Fibroblast of skin of left biceps (primary cell): ENCODE results near the gene CCDC18.
A peak's percentile ranks its signal among the peaks of the same experiment; 100 is the strongest.
"Not testable (repeated sequence)": the region's sequence is repeated elsewhere in the genome, so short reads cannot be mapped to it uniquely, and the experiment has no call there.

ENCODE experiments used
- DNase-seq, 2 experiments: peaks; one replicate each; pipeline ENCODE4 v3.0.0-alpha.2; 2013; ENCODE audit warnings: low read depth in 2 of 2

CCDC18 gene

GRCh38 chr1:93171549-93172034, 8.9 kb upstream of the CCDC18 start:
- no peak for DNase-seq

GRCh38 chr1:93172778-93173177, 7.7 kb upstream of the CCDC18 start:
- no peak for DNase-seq

DNA sequence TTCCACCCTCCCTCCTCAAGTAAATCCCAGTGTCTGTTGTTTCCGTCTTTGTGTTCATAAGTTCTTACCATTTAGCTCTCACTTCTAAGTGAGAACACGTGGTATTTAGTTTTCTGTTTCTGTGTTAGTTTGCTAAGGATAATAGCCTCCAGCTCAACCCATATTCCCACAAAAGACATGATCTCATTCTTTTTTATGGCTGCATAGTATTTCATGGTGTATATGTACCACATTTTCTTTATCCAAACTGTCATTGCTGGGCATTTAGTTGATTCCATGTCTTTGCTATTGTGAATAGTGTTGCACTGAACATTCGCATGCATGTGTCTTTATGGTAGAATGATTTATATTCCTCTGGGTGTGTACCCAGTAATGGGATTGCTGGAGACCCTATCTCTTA, 5.9 kb upstream of the CCDC18 start:
- not testable (repeated sequence) for DNase-seq

- no peak for DNase-seq
Measured at GRCh38 chr1:93177991-93178390, 2.5 kb upstream of the CCDC18 start.

GRCh38 chr1:93178418-93178817, 2.1 kb upstream of the CCDC18 start:
- DNase-seq, result no peak

DNA sequence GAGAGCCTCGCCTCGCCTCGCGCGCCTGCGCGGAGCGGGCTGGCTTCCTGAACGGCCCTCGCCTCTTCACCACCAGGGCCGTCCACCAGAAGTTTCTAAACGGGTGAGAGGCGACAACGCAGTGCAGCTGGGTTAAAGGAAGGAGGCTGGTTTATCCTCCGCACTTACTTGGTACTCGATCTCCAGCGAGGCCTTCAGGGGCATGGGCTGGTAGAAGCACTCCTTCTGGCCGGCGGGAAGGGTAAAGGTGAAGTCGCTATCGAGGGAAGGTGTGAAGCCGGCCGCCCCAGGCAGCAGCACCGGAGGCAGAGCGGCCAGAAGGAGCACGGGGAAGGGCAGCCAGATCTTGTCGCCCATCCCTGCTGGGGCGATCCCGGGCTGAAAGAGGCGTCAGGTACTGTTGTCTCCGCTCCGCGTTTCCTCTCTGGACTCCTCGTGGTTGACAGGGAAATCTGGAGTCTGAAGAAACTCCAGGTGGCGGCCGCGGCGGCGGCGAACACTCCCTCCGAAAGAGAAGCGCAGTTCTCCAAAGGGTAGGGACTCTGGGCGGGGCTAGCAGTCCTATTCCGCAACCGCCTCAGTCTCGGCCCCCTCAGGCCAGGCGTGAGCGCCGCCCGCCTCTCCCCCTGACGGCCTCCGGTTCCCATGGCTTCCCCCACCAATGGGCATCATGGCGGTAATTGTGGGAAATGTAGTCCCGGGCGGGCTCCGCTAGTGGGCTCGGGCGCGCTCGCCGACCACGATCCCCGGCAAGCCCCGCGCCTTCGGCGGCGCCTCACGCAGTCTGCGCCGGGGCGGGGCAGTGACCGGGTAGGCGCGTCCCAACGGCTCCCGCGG, 420 bp upstream of the CCDC18 start, which contains the start of gene TMED5:
Gene TMED5, minus strand, starts transcription at position 528 of the 837 bp plus-strand sequence. Its CDS starts 171 bp downstream, at position 357.
- DNase-seq, result peak; percentile 97 to 98

DNA sequence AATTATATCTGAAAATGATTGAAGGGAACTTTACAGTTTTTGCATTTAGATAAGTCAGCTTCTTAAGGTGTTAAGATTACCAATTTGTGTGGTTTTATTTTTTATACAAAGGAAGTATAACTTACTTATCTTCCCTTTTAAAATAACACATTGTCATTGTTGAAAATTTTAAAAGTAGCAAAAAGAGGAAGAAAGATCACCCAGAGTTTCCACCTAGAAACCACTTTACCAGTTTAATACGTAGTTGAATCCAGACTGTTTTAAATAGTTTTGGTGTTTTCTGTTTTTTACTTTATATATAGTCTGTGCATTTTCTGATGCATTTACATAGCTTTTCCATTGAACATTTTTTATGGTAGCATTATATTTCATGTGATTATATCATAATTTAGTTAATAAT, 6.1 kb downstream of the CCDC18 start:
- no peak for DNase-seq

DNA sequence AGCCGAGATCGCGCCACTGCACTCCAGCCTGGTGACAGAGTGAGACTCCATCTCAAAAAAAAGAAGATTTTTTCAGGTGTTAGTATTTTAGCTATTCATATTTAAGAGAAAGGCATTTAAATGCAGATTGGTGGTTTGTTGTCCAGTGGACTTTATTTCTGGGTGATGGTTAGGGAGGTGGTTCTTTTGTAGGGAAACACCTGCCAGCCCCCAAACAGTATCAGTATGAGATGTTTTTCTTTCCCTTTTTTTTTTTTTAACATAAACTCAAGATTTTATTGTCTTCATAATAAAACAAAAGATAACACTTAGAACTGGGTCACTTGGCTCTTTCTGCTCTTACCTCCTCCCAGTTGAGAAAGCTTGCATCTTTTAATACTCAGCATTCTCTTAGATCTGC, 9.9 kb downstream of the CCDC18 start:
- DNase-seq, result no peak

DNA sequence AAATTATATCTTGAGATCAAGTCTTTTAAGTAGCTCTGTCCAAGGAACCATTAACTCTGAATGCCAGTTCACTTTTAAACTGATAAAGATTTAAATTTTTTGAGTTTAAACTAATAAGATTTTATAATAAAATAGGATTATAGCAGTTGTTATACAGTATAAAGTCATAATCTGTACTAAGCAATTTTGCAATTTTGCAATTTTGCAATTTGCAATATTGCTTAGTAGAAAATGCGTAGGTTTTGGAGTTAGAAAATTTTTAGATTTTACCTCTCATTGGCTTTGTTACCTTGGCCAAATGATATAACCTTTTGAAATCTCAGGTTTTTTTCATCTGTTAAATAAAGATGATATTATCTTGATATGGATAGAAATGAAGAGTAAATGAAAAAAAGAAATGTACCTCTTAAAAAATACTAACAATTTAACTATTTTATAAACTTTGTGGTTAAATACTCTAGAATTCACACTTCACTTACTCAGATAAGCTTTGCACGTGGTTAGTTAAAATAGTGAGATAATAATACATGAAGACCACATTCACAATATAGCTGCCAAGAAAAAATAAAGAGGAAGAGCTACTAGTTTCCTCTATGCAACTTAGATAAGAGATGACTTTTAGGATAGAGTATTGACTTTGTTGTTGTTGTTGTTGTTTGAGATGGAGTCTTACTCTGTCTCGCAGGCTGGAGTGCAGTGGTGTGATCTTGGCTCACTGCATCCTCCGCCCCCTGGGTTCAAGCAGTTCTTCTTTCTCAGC, 13.9 kb downstream of the CCDC18 start:
- no peak for DNase-seq

- DNase-seq, result no peak
Measured at GRCh38 chr1:93196591-93196990, 16.1 kb downstream of the CCDC18 start.

DNA sequence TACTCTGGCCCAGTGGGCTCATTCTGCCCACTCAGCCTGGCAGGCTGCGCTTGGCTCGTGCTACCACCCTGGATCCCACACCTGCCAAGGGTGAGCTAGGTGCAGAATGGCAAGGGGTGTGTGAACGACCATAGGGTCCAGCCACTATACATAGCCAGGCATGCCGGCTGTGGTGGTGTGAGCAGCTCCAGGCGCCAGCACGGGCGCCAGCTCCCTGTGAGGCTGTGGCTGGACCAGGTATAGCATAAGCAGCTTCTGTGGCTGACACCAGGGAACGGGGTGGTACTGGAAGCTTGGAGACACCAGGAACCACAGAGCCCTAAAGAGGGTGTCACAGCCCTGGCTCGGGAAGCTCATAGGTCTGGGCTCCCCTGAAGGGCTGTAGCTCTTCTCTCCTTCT, 18.6 kb downstream of the CCDC18 start:
- no peak for DNase-seq

- no peak for DNase-seq
Measured at GRCh38 chr1:93200086-93200620, 19.6 kb downstream of the CCDC18 start.

- DNase-seq, result no peak
Measured at GRCh38 chr1:93200714-93201113, 20.2 kb downstream of the CCDC18 start.

GRCh38 chr1:93205892-93206566, 25.5 kb downstream of the CCDC18 start:
- DNase-seq, result no peak

GRCh38 chr1:93206567-93206954, 26.0 kb downstream of the CCDC18 start:
- no peak for DNase-seq

DNA sequence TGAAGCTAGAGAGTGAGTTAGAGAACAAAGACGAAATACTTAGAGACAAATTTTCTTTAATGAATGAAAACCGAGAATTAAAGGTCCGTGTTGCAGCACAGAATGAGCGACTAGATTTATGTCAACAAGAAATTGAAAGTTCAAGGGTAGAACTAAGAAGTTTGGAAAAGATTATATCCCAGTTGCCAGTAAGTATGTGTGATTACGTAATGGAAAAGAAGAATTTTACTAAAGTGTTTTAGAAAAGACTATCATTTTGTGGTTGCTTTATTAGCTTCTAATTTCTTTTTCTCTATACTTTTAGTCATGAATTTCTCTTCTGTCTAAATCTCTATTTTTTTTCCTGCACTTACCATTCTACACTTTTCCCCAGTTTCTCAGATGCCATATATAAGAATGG, 26.7 kb downstream of the CCDC18 start:
- DNase-seq, result no peak

DNA sequence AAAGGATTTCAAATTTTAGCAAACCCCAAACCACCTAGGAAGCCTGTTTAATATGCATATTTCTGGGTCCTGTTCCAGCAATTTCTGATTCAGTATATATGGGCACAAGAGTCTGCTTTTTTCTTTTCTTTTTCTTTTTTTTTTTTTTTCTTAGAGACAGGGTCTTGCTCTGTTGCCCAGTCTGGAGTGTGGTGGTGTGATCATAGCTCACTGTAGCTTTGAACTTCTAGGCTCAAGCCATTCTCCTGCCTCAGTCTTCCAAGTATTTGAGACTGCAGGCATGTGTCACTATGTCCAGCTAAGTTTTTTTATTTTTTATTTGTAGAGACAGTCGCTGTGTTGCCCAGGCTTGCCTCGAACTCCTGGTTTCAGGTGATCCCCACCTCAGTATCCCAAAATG, 34.8 kb downstream of the CCDC18 start:
- DNase-seq, result no peak

DNA sequence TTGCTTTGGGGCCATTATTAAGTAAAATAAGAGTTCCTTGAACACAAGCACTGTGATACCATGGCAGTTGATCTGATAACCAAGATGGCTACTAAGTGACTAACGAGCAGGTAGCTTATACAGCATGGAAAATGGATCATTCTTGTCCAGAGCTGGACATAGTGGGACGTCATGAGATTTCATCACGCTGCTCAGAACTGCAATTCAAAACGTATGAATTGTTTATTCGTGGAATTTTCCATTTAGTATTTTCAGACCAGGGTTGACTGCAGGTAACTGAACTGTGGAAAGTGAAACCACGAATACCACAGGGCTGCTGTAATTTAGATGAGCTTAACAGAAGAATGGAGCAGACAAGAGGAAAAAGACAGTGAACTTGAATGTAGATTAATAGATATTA, 38.9 kb downstream of the CCDC18 start:
- no peak for DNase-seq

DNA sequence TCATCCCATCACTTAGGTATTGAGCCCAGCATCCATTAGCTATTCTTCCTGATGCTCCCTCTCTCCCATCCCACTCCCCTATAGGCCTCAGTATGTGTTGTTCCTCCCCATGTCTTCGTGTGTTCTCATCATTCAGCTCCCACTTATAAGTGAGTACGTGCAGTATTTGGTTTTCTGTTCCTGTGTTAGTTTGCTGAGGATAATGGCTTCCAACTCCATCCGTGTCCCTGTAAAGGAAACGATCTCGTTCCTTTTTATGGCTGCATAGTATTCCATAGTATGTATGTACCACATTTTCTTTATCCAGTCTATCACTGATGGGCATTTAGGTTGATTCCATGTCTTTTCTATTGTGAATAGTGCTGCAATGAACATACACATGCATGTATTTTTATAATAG, 40.2 kb downstream of the CCDC18 start:
- not testable (repeated sequence) for DNase-seq

DNA sequence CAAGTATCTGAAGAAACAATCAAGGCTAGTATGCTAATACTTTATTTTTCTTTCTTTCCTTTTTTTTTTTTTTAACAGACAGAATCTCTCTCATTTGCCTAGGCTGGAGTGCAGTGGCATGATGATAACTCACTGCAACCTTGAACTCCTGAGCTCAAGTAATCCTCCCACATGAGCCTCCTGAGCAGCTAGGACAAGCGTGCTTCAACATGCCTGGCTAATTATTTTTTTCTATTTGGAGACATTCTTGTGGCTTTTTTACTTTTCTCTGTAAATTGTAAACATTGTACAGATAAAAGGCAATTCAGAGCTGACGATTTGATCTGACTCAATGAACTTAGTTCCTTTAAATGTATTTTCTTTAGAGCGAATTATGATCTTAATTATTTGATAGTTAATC, 41.4 kb downstream of the CCDC18 start:
- no peak for DNase-seq

- DNase-seq, result no peak
Measured at GRCh38 chr1:93223023-93223675, 42.6 kb downstream of the CCDC18 start.

- DNase-seq, result no peak
Measured at GRCh38 chr1:93235261-93235660, 54.7 kb downstream of the CCDC18 start.
